ENCODE results near the gene NACAD.

Gene NACAD

GRCh38 chr7:45052011-45052410 is 36.8 kb downstream of the NACAD start:
- no peak overlapping the region for H3K4me3 ChIP-seq (ENCODE audit: low read depth, low read length)
- TF ChIP-seq CTCF (IDR thresholded peaks at IDR 0.05; ENCODE audit: borderline replicate concordance, insufficient read depth, low read depth, low read length) = no peak

- TF ChIP-seq CTCF (IDR thresholded peaks at IDR 0.05; ENCODE audit: borderline replicate concordance, insufficient read depth, low read depth, low read length) = no peak
- H3K4me3 ChIP-seq (ENCODE audit: low read depth, low read length) = no peak overlapping the region
Measured at GRCh38 chr7:45050198-45050597, 38.6 kb downstream of the NACAD start.

- H3K4me3 ChIP-seq (ENCODE audit: low read depth, low read length) = no peak overlapping the region
- no peak for TF ChIP-seq CTCF (IDR thresholded peaks at IDR 0.05; ENCODE audit: borderline replicate concordance, insufficient read depth, low read depth, low read length)
Measured at GRCh38 chr7:45048748-45049147, 40.0 kb downstream of the NACAD start.

DNA sequence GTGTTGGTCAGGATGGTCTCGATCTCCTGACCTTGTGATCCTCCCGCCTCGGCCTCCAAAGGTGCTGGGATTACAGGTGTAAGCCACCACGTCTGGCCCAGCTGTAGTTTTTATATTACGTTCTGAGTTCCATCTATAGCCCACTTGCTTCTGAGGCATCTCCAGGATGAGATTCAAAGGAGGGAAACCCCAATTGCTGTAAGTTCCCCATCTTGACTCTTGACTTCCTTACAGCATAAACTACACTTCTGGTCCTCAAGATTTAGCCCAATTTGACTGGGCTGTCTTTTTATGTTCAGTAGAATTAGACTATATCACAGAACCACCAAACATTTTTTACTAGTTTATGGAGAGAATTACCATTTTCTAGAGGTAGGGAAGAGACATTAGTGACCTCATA is 44.4 kb downstream of the NACAD start:
- TF ChIP-seq CTCF (IDR thresholded peaks at IDR 0.05; ENCODE audit: borderline replicate concordance, insufficient read depth, low read depth, low read length) = no peak

GRCh38 chr7:45039106-45039505 is 49.7 kb downstream of the NACAD start:
- no peak overlapping the region for H3K4me3 ChIP-seq (ENCODE audit: low read depth, low read length)
- TF ChIP-seq CTCF (IDR thresholded peaks at IDR 0.05; ENCODE audit: borderline replicate concordance, insufficient read depth, low read depth, low read length) = no peak

More for the DNA sequence above, 44.4 kb downstream of the NACAD start:
- no peak overlapping the region for H3K4me3 ChIP-seq (ENCODE audit: low read depth, low read length)

GRCh38 chr7:45037876-45038275 is 50.9 kb downstream of the NACAD start:
- H3K4me3 ChIP-seq (ENCODE audit: low read depth, low read length) = no peak overlapping the region
- no peak for TF ChIP-seq CTCF (IDR thresholded peaks at IDR 0.05; ENCODE audit: borderline replicate concordance, insufficient read depth, low read depth, low read length)

GRCh38 chr7:45036796-45037195 is 52.0 kb downstream of the NACAD start:
- no peak overlapping the region for H3K4me3 ChIP-seq (ENCODE audit: low read depth, low read length)

More at GRCh38 chr7:45036796-45037195, 52.0 kb downstream of the NACAD start:
- no peak for TF ChIP-seq CTCF (IDR thresholded peaks at IDR 0.05; ENCODE audit: borderline replicate concordance, insufficient read depth, low read depth, low read length)

Data from GM12875 (cell line).